Mucosa of rectum (tissue), 2 donors: ENCODE measurements around the gene KIAA0232.
"Not testable (repeated sequence)": the region's sequence is repeated elsewhere in the genome, so short reads cannot be mapped to it uniquely, and the experiment has no call there.

Source experiments
- H3K27ac ChIP-seq, 2 donors: one replicate each; pipeline ENCODE4 v1.7.0; 2013; ENCODE audit warnings: inconsistent platforms in 2 of 2, low read depth in 2 of 2, low read length in 2 of 2
- H3K27me3 ChIP-seq, 2 donors: one replicate each; pipeline ENCODE4 v1.7.0; 2013; ENCODE audit warnings: low read length in 2 of 2; ENCODE audit not compliant: control insufficient read depth in 2 of 2, insufficient read depth in 2 of 2
- H3K36me3 ChIP-seq, 2 donors: one replicate each; pipeline ENCODE4 v1.7.0; 2013; ENCODE audit warnings: low read length in 2 of 2; ENCODE audit not compliant: control insufficient read depth in 2 of 2, insufficient read depth in 2 of 2
- H3K4me1 ChIP-seq, 2 donors: one replicate each; pipeline ENCODE4 v1.7.0; 2013; ENCODE audit warnings: low read length in 2 of 2, mild to moderate bottlenecking in 1 of 2; ENCODE audit not compliant: control insufficient read depth in 2 of 2, insufficient read depth in 2 of 2
- H3K4me3 ChIP-seq, 2 donors: one replicate each; pipeline ENCODE4 v1.7.0; 2013; ENCODE audit warnings: low read length in 2 of 2
- H3K9ac ChIP-seq, 2 donors: one replicate each; pipeline ENCODE4 v1.7.0; 2013; ENCODE audit warnings: low read length in 2 of 2, low read depth in 1 of 2, mild to moderate bottlenecking in 1 of 2
- H3K9me3 ChIP-seq, 2 donors: one replicate each; pipeline ENCODE4 v1.7.0; 2013; ENCODE audit warnings: low read length in 2 of 2; ENCODE audit not compliant: control insufficient read depth in 2 of 2
- donor health status: healthy.
- donor health status: Normal muscosa, but diverticular disease.

The KIAA0232 gene

DNA sequence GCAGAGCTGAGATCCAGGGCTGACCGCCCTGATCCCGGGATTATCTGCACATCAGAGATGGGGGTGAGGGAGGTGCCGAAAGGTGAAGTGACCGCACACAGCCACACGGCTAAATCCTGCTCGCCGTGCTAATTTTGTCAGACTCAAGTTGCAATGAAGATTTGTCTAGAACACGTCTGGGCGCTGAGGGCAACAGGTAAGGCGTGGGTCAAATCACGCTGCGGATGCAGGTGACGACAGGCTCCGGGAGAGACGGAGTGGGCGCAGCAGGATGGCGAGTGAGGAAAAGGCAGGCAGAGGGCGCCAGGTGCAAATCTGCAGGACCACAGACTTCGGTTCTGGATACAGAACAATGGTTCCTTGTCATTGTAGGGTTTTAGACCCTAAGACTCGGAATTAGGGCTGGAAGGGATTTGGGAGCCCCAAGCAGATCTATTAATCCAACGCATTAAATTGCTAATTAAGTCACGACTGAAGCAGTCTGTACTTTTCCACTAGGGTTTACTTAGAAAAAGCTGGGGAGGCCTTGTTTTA lies 125.2 kb downstream of the KIAA0232 start:
- Histone ChIP-seq H3K27ac (no peak overlapping the region), H3K9ac (no peak overlapping the region), H3K27me3 (no peaks in the 10 kb centered on the region)

GRCh38 chr4:6908432-6909112 lies 126.0 kb downstream of the KIAA0232 start:
- Histone ChIP-seq H3K27me3 (no peaks in the 10 kb centered on the region), H3K27ac (peak overlapping the region; percentile 94), H3K4me3 (peak overlapping the region; percentile 74 to 80), H3K9ac (peak overlapping the region; percentile 74 to 89), H3K36me3 (no peaks in the 10 kb centered on the region), H3K9me3 (no peaks in the 10 kb centered on the region), H3K4me1 (peaks cover 21 to 24% of the 10 kb centered on the region in 2 donors)

More for the DNA sequence above, 125.2 kb downstream of the KIAA0232 start:
- peaks cover 21 to 24% of the 10 kb centered on the region in 2 donors for H3K4me1 ChIP-seq
- no peaks in the 10 kb centered on the region for H3K36me3 ChIP-seq
- no peaks in the 10 kb centered on the region for H3K9me3 ChIP-seq
- no peak overlapping the region for H3K4me3 ChIP-seq

GRCh38 chr4:6909113-6909969 lies 126.8 kb downstream of the KIAA0232 start, which contains the start of gene TBC1D14:
TSS of gene TBC1D14 (plus strand) at chr4:6909826. CDS start at chr4:6923390, 13,564 bp downstream.
- Histone ChIP-seq H3K4me3 (peak within 1 kb of the TSS; percentile 80), H3K27ac (peak within 1 kb of the TSS; percentile 94), H3K36me3 (no peaks in the 10 kb centered on the region), H3K9ac (peak within 1 kb of the TSS; percentile 79 to 89), H3K4me1 (peaks cover 21 to 24% of the 10 kb centered on the region in 2 donors), H3K27me3 (no peaks in the 10 kb centered on the region), H3K9me3 (no peaks in the 10 kb centered on the region)

DNA sequence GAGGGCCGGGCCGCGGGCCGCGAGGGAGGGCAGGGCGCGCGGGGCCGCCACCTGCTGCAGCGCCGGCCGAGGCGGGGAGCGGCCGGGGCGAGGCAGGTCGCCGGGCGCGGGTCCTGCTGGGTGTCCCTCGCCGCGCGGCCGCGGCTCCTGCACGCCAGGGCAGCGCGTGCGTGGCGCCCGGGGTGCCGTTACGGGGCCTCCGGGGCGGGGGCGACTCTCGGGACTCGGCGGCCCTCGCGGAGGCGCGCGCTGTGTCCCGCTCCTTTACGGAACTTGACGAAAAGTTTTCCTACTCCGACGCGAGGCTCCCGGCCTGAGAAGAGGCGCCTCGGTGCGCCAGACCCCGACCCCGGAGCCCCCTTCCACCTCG lies 127.4 kb downstream of the KIAA0232 start:
- Histone ChIP-seq H3K27me3 (no peaks in the 10 kb centered on the region), H3K9ac (peak overlapping the region; percentile 69 to 79), H3K4me1 (peaks cover 23 to 27% of the 10 kb centered on the region in 2 donors), H3K27ac (peak overlapping the region; percentile 78 to 94), H3K36me3 (no peaks in the 10 kb centered on the region), H3K9me3 (no peaks in the 10 kb centered on the region), H3K4me3 (peak overlapping the region; percentile 80)

DNA sequence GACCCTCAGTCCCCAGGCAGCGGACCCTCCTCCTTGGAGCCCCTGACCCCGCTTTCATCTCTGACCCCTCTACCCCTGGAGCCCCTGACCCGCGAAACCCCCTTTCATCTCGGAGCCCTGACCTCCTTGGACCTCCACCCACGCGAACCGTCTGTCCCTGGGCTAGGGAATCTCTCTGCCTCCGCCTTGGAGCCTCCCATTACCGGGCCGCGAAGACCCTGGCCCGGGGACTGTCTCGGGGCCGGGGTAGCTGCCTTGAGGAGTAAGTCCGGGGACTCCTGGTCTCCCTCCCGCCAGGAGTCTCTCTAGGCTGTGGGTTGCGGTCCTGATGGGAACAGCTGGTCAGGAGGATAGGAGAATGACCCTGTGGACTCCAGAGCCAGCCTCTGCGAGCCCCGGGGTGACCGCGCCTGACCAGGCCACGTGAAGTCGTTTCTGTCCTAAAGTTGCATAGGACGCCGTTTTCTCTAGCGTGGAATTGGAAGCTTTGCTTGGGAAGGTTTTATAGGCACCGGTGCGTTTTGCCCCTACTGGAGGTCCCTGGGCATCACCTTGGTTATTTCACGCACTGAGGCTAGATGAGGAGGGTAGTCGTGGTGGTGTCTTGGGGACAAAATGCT lies 127.9 kb downstream of the KIAA0232 start:
- peak overlapping the region; percentile 80 for H3K4me3 ChIP-seq

DNA sequence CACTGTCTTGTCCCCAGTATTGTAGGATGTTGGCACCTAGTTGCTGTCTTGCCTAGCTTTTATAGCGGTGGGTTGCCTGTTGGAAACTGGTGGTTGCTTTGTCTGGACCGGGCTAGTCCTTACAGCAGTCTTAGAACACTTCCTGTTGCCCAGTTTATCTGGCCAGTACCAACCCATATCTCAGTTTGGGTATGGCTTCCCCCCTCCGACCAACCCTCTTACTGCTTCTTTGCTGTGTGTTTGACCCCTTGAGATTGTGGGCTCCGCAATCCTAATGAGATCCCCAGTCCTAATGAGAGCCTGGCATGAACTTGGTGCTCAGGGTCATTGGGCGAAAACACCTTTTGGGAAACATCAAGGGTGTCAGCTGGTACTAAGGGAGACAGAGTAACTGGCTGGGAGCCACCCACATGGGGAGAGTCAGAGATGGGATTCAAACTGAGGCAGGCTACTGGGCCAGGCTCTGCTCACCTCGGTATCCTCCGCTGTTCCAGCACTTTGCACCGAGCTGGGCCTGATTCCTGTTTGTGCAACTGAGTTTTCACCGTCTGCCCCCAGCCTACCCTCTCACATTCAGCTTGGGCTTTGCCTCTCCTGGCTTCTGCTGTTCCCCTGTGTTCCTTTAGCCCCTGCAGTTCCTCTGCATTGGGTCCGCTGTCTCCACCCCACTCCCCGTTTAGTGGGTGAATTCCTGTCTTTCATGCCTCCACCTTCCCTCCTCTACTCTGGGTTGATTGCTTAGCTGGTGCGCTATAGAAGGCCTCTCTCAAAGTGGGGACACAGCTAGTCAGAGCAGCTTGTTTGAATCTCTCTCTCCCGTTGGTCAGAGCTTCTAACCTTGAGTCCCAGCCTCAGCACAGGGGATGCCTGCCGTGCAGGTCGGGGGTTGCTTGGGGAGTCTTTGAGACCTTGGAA lies 128.7 kb downstream of the KIAA0232 start:
- Histone ChIP-seq H3K9ac (peak overlapping the region; percentile 69 to 79), H3K9me3 (no peaks in the 10 kb centered on the region), H3K36me3 (no peaks in the 10 kb centered on the region), H3K4me3 (peak overlapping the region; percentile 80), H3K4me1 (peaks cover 36 to 38% of the 10 kb centered on the region in 2 donors), H3K27ac (peak overlapping the region; percentile 78 to 94), H3K27me3 (no peaks in the 10 kb centered on the region)

More for the DNA sequence above, 127.9 kb downstream of the KIAA0232 start:
- no peaks in the 10 kb centered on the region for H3K9me3 ChIP-seq
- peak overlapping the region; percentile 78 to 94 for H3K27ac ChIP-seq
- peak overlapping the region; percentile 69 to 79 for H3K9ac ChIP-seq
- peaks cover 28 to 32% of the 10 kb centered on the region in 2 donors for H3K4me1 ChIP-seq
- no peaks in the 10 kb centered on the region for H3K36me3 ChIP-seq
- H3K27me3 ChIP-seq, result no peaks in the 10 kb centered on the region

DNA sequence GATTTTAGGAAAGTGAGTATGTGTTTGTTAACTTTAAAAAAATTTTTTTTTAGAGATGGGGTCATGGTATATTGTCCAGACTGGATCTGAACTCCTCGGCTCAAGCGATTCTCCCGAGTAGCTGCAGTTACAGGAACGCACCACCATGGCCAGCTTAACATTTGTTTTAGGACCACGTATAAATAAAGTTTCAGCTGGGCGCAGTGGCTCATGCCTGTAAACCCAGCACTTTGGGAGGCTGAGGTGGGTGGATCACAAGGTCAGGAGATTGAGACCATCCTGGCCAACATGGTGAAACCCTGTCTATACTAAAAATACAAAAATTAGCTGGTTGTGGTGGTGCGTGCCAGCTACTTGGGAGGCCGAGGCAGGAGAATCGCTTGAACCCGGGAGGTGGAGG lies 129.4 kb downstream of the KIAA0232 start:
- H3K27ac ChIP-seq, result not testable (repeated sequence)

GRCh38 chr4:6912441-6912840 lies 129.9 kb downstream of the KIAA0232 start:
- H3K27me3 ChIP-seq, result no peaks in the 10 kb centered on the region
- peaks cover 48 to 50% of the 10 kb centered on the region in 2 donors for H3K4me1 ChIP-seq
- no peak overlapping the region for H3K9ac ChIP-seq
- no peak overlapping the region for H3K4me3 ChIP-seq
- no peaks in the 10 kb centered on the region for H3K36me3 ChIP-seq
- peak overlapping the region in 1 of 2 donors; percentile 6 for H3K27ac ChIP-seq
- no peaks in the 10 kb centered on the region for H3K9me3 ChIP-seq

More for the DNA sequence above, 129.4 kb downstream of the KIAA0232 start:
- not testable (repeated sequence) for H3K36me3 ChIP-seq, H3K27me3 ChIP-seq, H3K9me3 ChIP-seq
- peaks cover 43 to 45% of the 10 kb centered on the region in 2 donors for H3K4me1 ChIP-seq
- peak overlapping the region in 1 of 2 donors; percentile 80 for H3K4me3 ChIP-seq
- H3K9ac ChIP-seq, result peak overlapping the region in 1 of 2 donors; percentile 69

- Histone ChIP-seq H3K27me3 (no peaks in the 10 kb centered on the region), H3K27ac (no peak overlapping the region), H3K4me1 (peaks cover 49 to 53% of the 10 kb centered on the region in 2 donors), H3K9ac (no peak overlapping the region), H3K4me3 (no peak overlapping the region), H3K9me3 (no peaks in the 10 kb centered on the region), H3K36me3 (no peaks in the 10 kb centered on the region)
Observed at GRCh38 chr4:6913350-6913905, 130.9 kb downstream of the KIAA0232 start.
